Measurements from ENCODE around the gene TRAF6.

DNA sequence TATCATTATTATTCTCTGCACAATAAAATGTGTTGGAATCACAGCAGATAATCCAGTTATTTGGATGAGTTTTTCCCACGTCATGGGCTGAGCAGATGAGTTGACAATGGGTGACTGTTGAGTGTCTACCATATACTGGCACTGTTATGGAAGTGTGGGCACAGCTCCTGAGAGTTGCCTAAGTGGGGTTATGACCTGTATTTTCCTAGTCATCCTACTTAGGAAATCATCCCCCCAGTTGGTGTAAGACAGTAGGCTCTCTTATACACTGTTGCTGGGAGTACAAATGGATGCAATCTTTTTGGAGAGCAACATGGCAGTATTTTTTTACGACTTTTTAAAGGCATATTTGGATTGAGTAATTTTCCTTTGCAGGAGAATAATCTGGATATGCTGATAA is 66.4 kb downstream of the TRAF6 start:
- no peak for TF ChIP-seq EZH2 (IDR thresholded peaks at IDR 0.05; ENCODE audit: borderline replicate concordance, low read depth, low read length, severe bottlenecking)
- TF ChIP-seq, protein P1, sequence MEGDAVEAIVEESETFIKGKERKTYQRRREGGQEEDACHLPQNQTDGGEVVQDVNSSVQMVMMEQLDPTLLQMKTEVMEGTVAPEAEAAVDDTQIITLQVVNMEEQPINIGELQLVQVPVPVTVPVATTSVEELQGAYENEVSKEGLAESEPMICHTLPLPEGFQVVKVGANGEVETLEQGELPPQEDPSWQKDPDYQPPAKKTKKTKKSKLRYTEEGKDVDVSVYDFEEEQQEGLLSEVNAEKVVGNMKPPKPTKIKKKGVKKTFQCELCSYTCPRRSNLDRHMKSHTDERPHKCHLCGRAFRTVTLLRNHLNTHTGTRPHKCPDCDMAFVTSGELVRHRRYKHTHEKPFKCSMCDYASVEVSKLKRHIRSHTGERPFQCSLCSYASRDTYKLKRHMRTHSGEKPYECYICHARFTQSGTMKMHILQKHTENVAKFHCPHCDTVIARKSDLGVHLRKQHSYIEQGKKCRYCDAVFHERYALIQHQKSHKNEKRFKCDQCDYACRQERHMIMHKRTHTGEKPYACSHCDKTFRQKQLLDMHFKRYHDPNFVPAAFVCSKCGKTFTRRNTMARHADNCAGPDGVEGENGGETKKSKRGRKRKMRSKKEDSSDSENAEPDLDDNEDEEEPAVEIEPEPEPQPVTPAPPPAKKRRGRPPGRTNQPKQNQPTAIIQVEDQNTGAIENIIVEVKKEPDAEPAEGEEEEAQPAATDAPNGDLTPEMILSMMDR (IDR thresholded peaks at IDR 0.05; ENCODE audit: borderline replicate concordance, extremely low read depth, low read length, poor library complexity, severe bottlenecking): no peak
